ENCODE measurements around the gene NLRP9.

The NLRP9 gene

DNA sequence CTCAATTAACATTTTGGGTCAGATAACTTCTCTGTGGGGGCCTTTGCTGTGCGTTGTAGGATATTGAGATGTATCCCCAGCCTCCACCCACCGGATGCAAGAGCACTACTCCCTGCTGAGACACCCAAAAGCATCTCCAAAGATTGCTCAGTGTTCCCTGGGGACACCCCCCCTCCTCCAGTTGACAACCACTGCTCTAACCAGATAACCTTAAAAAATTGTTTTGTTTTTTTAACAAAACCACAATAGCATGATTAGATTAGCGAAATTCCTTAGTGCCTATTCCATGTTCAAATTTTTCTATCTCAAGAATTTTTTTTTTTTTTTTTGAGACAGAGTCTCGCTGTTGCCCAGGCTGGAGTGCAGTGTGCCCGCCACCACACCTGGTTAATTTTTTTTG lies 65.8 kb downstream of the NLRP9 start:
- DNase-seq: no peak

DNA sequence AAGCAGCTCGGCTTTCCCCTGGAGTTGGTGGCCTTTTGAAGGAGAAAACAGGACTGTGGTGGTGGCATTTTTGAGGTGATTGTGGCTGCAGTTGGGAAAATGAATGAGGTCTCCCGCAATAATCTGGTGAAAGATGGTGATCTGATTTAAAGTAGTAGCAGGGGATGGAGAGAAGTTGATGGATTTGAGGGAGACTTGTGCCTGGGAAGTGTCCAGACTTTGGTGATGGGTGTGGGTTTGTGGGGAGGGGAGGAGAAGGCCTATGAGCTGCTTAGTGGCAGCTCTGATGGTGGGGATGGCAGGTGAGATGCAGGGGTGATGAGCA lies 67.2 kb downstream of the NLRP9 start:
- DNase-seq: no peak

DNA sequence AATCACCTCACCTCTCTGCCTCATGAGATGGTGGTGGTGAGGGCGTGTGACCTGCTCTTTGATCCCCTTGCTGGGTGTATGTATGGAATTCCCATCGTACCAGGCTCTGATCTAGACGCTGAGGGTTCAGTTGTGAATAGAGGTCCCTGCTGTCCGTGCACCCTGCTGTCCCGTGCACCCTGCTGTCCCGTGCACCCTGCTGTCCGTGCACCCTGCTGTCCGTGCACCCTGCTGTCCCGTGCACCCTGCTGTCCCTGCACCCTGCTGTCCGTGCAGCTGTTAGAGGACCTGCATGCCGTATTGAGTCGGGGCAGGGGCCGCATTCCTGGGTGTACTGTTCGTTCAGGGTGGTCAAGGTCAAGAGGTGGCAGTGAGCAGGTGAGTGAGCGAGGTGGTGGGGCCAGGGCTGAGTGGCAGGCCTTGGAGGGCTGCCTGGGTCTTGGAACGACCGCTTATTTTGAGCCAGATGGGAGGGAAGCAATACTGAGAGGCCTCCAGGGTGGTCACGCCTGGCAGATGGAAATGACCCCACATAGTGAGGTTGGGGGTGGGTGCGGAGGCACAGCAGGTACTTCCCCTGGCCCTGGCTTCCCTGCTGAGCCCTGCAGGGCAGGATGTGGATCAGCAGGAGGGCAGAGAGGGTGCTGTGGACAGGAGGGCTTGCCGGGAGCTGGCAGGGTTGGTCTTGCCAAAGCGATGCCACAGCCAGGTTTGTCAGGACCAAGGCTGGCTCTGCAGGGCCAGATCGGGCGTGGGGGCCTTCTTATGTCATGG lies 67.7 kb downstream of the NLRP9 start:
- DNase-seq: no peak

DNA sequence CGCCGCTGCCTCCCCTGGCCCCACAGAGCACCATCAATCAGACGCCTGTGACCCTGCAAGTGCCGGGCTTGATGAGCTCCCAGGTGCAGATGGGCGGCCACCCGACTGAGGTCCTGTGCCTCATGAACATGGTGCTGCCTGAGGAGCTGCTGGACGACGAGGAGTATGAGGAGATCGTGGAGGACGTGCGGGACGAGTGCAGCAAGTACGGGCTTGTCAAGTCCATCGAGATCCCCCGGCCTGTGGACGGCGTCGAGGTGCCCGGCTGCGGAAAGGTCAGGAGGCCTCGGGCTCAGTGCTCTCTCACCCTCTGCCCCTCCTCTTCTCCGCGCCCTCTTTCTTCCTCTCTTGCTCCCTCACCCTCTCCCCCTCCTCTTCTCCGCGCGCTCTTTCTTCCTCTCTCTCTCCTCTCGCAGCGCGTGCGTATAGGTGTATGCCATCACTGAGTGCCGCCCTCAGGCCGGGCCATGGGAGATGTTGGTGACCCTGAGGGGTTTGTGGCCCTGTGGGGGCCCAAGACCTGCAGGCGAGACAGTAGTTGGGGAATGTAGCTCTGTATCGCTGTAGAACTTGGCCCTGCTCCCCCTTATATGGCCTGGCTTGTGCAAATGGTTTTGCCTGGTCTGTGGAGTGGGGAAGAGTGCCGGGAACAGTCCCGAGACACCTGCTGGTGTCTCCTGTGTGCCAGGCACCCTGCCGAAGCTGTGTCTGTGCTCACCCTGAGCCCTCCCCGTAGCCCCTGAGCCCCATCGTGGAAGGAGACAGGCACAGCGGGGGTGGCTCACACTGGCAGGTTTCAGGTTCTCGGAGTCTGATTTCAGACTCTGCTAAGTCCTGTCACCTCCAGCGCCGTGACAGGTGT lies 68.6 kb downstream of the NLRP9 start:
- no peak for DNase-seq

DNA sequence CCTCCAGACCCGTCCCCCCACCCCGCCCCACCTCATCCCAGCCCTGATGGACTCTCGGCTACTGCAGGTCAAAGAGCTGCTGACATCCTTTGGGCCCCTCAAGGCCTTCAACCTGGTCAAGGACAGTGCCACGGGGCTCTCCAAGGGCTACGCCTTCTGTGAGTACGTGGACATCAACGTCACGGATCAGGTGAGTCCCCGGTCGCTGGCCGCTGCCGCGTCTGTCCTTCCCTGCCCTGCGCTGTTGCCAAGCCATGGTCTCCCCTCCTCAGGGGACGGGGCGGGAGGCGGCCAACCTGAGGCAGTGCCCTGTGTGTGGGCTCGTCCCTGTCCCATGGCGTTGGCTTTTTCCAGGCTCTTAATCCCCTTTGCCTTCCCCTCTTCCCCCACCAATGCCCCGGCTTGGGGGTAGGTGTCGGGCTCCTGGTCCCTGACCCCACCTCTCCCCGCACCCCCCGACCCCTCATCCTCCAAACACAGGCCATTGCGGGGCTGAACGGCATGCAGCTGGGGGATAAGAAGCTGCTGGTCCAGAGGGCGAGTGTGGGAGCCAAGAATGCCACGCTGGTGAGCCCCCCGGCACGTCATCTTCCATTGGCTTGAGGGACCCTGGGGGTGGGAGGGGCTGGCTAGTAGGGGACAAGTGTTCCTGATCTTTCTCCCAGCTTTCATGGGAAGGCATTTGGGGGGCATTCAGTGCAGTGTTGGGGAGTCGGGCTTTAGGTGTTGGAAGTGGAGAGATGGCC lies 69.4 kb downstream of the NLRP9 start:
- no peak for DNase-seq

DNA sequence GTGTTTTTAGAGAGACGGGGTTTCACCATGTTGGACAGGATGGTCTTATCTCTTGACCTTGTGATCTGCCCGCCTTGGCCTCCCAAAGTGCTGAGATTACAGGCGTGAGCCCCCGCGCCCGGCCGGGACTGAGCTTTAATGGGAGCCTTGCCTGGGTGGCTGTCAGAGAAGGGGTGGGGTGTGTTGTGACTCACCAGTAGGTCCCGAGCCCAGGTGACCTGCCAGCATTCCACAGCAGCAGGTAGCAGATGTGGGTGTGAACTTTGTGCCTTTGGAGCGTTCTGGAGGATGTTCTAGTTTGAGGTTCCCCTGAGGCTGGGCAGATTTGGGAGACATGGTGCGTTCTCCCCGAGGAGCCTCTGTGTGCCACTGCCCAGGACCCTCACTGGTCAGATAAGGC lies 70.2 kb downstream of the NLRP9 start:
- DNase-seq: no peak

DNA sequence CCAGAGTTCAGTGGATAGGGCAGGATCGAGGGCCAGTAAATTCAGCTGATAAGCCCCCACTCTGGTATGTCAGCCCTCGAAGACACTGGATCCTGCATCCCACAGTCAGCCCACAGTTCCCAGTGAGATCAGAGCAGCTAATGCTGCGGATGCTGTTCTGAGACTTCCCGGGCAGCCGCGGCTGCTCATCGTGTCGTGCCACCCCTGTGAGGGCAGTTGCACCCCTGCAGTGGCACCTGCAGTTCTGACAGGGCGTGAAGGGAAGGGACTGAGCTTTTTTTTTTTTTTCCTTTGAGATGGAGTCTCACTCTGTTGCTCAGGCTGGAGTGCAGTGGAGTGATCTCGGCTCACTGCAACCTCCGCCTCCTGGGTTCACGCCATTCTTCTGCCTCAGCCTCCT lies 70.7 kb downstream of the NLRP9 start:
- no peak for DNase-seq

DNA sequence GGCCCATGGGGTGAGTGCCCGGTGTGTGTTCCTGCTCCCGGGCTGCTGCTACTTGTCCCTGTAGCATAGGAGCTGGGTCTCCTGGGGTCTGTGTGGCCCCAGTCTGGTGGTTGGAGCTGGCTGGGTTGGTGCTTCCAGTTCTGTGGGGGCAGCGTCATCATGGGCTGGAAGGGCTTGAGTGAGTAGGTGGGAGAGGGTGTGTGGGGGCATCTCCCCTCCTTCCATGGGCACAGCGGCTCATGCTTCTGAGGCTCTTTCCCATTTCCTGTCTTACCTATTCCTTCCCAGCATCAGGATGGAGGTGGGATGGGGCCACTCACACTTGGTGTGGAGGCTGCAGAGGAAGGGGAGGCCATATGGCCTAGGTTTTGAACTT lies 71.2 kb downstream of the NLRP9 start:
- no peak for DNase-seq

DNA sequence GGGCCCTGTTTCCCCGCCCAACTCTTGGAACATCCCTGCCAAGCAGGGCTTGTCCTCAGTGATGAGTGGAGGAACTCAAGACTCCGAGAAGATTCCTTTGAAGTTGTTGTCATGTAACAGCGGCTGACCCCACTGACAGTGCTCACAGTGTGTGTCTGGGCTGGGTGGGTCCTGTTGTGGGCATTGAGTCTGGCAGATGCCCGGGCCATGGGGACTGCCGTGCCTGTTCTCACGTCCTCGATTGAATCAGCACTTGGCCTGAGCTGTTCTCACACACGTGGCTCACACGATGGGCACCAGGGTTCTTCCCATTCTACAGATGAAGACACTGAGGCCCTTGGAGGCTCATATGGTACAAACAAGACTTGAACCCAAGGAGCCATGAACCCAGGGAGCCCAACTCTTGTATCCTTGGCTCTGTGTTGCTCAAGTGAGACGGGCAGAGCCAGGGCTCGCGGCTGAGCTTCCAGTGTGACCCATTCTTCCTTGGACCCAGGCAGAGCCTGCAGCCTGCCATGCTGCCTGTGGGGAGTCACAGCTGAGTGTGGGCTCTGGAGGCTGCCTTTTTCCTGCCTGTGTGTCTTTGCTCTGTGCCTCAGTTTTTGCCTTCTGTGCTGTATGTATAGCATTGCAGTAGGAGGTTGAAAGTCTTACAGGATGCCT lies 71.7 kb downstream of the NLRP9 start:
- no peak for DNase-seq

DNA sequence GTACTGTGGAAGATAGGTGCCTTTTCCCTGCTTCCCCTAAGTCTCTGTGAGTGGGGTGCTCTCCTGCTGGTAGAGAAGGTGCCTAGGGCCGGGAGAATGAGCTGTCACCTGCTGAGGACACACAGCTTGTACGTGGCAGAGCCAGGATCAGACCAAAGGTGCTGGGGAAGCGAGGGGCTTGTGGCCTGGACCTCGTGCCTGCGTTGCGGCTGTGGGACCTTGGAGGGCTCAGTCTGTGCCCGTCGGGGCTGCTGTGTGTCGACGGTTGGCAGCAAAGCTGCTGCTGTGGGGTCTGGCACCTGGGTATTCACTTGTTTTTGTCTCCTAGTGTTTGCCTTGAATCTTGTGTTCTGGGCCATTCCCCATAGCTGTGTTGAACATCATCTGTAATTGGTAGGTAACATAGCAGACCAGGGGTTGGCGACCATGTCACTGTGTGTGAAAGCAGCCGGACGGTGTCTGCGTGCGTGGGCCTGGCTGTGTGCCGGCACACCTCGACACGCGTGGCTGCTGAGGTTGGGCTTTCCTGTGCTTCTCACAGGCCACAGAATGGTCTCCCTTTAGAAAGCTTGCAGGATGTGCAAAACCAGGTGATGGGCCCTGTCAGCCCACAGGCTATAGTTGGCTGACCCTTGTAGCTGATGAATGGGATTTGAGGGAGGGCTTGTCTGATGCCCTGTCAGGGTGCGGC lies 74.2 kb downstream of the NLRP9 start:
- DNase-seq: no peak

DNA sequence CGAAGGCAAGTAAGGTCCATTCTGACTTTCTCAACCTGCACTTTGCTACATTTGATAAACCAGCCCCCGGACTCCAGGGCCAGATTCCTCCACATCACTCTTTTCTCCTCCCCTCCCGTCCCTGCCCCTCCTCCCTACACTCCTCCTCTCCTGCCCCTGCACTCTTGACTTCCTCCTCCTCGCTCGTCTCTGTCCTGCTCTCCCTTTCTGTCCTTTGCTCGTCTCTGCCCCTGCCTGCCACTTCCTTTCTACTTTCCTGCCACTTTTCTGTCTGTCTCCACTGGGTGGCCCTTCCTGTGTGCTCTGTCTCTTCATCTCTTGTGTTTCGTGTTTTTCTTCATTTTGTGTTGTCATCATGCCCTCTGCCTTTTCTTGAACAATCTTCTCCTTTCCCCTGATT lies 76.4 kb downstream of the NLRP9 start:
- DNase-seq: no peak

DNA sequence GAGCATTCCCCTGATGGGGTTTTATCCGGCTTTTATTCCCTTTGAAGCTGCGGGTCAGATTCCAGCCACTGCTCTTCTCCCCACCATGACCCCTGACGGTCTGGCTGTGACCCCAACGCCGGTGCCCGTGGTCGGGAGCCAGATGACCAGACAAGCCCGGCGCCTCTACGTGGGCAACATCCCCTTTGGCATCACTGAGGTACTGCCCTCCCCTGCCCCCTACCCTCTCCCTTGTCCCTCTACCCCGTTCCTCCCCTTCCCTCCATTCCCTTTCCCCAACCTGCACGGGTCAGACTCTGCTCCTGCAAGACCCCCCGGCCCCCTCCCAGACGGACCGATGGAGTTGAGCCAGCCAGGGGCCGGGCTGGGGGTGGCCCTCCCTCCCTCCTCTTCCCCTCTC lies 77.2 kb downstream of the NLRP9 start:
- DNase-seq: no peak

DNA sequence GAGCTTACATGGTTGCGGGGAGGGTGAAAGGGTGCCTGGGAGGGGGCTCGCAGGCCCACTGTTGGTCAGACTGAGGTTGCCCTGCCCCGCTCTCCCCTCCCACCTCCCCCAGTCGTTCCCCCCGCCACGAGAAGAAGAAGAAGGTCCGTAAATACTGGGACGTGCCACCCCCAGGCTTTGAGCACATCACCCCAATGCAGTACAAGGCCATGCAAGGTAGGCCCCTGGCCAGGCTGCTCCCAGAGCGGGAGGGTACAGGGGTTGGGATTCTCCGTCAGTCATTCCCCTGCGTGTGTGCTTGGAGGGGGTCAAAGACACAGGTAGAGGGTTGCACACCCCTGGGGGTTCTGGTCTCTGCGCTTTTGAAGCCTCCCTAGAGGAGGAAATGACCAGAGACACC lies 77.8 kb downstream of the NLRP9 start:
- no peak for DNase-seq

DNA sequence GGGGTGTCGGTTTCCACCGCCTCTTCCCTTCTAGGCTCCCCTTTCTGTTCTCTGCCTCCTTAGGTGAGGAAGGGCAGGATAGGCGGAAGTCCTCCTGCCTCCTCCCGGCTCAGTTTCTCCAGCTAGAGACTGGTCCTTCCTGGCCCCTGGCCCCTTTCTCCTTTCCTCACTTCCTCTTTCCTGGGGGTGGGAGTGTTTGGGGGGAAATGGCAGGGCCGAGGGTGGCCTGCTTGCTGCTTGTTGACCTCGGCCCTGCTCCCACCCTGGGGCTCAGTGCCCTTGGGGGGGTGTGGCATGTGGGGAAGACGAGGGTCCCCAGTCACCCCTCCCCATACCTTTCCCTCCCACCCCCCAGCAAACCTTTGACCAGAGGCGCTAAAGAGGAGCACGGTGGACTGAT lies 78.4 kb downstream of the NLRP9 start:
- DNase-seq: no peak

DNA sequence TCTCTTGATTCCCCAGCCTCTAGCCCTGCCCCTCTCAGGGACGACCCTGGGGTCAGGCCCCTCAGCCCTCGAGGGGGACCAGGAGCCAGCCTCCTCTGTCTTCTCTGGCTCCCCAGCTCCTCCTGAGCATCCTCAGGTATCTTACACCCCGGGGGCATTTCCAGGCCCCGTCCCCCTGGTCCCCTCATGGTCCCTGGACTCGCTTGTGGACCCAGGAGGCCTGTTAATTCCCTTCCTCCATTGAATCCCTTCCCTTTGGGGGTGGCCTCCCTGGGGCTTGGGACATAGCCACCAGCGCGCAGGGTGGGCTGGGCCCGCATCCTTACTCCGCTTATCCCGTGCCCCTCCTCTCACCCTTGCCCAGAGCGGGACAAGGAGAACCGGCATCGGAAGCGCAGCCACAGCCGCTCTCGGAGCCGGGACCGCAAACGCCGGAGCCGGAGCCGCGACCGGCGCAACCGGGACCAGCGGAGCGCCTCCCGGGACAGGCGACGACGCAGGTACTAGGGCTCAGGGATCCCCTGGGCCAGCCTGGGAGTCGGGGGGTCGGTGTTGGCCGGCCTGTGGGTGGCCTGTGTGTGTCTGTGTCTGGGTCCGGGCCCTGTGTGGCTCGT lies 79.2 kb downstream of the NLRP9 start:
- DNase-seq: no peak

All from NCI-H510A (cell line).